ENCODE measurements around the gene KMT2A.

The KMT2A gene

GRCh38 chr11:118491041-118491440 lies 54.7 kb downstream of the KMT2A start:
- no peak for DNase-seq

- DNase-seq: no peak
Observed at GRCh38 chr11:118497831-118498230, 61.5 kb downstream of the KMT2A start.

- no peak for DNase-seq
Observed at GRCh38 chr11:118503216-118503615, 66.9 kb downstream of the KMT2A start.

DNA sequence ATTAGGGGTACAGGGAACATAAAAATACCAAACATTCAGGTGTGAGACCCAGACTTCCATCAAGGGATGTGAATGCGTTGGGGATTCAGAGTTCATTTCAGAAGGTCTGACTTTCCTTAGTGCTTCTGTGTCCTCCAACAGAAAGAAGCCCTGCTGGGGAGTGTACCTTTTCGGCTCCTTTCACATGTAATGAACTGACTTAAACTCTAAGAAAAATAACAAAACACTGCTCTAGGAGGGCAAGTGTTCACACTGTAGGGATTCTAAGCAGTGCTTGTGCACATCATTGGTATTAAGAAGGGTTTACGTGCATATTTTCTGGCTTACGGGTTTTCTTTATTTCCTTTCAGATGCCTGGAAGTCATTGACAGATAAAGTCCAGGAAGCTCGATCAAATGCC lies 75.3 kb downstream of the KMT2A start:
- no peak for DNase-seq

DNA sequence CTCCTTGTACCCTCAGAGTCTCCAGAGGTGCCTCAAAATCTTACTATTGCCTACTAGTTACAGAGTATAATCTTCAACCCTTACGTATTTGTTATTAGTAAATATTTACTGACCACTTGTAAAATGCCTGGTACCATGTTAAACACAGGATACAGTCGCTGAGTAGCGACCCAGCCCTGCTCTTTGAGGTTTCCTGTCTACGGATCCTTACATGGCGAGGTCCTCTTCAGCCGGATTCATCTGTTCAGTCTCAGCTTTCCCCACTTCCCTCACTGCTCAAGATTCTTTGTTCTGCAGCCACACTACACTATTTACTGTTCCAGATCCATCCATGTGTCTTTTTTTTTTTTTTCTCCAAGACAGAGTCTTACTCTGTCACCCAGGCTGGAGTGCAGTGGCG lies 77.8 kb downstream of the KMT2A start:
- no peak for DNase-seq

DNA sequence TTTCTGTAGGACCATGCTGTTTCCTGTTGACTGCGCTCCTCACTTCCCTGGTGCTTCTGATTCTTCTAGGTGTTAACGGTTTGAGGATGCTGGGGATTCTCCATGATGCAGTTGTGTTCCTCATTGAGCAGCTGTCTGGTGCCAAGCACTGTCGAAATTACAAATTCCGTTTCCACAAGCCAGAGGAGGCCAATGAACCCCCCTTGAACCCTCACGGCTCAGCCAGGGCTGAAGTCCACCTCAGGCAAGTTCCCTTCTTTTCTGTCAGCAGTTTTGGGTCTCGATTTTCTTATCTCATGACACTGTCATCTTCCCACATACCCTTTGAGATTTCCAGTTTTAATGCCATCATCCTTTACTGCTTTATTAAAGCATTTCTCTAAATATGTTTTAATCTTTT lies 83.3 kb downstream of the KMT2A start:
- DNase-seq: no peak

GRCh38 chr11:118521892-118522311 lies 85.6 kb downstream of the KMT2A start:
- no peak for DNase-seq

DNA sequence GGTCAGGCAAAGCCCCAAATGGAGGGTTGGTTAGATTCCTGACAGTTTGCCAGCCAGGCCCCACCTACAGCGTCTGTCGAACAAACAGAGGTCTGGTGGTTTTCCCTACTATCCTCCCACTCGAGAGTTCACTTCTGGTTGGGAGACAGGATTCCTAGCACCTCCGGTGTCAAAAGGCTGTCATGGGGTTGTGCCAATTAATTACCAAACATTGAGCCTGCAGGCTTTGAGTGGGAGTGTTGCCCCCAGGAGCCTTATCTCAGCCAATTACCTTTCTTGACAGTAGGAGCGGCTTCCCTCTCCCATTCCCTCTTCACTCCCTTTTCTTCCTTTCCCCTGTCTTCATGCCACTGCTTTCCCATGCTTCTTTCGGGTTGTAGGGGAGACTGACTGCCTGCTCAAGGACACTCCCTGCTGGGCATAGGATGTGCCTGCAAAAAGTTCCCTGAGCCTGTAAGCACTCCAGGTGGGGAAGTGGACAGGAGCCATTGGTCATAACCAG lies 86.3 kb downstream of the KMT2A start:
- no peak for DNase-seq

DNA sequence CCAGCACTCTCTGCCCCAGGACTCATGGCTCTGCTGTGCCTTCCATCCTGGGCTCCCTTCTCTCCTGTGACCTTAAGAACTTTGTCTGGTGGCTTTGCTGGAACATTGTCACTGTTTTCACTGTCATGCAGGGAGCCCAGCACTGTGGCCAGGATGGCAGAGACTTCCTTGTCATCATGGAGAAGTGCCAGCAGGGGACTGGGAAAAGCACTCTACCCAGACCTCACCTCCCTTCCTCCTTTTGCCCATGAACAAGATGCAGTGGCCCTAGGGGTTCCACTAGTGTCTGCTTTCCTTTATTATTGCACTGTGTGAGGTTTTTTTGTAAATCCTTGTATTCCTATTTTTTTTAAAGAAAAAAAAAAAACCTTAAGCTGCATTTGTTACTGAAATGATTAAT lies 88.1 kb downstream of the KMT2A start:
- no peak for DNase-seq

- DNase-seq: no peak
Observed at GRCh38 chr11:118524757-118525470, 88.6 kb downstream of the KMT2A start.

GRCh38 chr11:118526688-118527087 lies 90.4 kb downstream of the KMT2A start:
- DNase-seq: no peak

- DNase-seq: no peak
Observed at GRCh38 chr11:118527109-118527508, 90.8 kb downstream of the KMT2A start, which contains the start of gene TTC36. Gene TTC36 (plus strand): TSS chr11:118527474. CDS start chr11:118527495, 21 bp downstream.

DNA sequence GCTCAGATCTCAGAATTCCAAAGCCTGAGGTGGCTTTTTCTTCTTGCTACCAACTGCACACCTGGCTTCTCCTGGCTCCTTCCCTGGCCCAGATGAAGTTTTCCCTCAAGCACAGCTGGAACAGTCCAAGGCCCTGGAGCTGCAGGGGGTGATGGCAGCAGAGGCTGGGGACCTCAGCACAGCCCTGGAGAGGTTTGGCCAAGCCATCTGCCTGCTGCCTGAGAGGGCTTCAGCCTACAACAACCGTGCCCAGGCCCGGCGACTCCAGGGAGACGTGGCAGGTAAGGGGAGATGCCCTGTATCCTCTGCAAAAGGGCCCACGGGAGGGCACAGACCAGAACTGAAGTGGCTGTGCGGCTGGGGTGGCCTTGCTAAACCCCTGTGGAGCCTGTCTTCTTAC lies 92.2 kb downstream of the KMT2A start:
- DNase-seq: no peak

- no peak for DNase-seq
Observed at GRCh38 chr11:118529584-118530175, 93.4 kb downstream of the KMT2A start.

DNA sequence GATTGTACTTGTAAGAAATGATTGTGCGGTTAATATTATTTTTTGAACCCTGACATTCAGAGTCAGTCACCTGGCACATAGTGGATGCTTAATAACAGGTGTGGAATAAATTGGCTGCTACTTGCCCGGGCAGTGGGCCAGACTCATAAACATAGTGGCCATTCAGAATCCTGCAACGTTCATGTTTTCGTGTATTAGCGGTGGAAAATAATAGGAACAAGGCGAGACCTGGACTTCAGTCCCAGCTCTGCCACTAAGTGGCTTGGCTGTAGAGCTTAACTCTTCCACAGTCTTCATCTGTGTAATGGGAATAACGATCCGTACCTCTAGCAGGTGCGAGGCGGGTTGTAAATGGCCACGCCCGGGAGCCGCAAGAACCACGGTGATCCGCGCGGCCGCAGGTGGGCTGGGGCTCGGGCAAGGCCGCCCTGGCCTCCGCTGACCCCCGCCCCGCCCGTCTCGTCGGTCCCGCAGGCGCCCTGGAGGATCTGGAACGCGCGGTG lies 93.9 kb downstream of the KMT2A start:
- no peak for DNase-seq

DNA sequence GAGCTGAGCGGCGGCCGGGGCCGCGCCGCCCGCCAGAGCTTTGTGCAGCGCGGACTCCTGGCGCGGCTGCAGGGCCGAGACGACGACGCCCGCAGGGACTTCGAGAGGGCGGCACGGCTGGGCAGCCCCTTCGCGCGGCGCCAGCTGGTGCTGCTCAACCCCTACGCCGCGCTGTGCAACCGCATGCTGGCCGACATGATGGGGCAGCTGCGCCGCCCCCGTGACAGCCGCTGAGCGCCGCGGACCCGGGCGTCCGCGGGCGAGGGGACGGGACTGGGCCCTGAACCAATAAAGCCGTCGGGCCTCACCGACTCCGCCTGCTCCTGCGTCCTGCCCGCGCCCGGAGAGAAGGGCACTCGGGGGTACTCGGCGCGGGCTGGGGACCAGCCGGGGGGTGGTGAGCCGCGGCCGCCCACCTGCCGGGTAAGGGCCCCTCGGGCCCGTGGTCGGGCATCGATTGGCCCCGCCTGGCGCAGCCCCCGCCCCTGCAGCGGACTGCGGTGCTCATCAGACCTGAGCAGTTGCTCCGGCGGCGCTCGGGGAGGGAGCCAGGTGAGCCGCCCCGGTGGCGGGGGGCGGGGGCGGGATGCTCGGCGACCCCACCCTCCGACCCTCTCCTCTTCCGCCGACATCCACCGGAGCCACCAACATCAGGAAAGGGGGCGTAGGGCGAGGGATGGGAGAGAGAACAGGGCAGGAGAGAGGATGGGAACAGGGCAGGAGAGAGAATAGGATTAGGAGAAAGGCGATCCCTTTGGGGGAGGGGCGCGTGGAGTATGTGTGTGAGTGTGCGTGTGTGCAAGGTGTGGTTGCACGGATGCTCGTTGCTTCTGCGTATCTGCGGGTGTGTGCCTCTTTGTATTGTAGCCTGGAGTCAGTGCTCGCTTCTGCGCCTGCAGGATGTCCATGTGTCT lies 94.6 kb downstream of the KMT2A start, which contains the start of gene TMEM25:
Gene TMEM25, plus strand, starts transcription at position 510 of the 914 bp plus-strand sequence. CDS start 610 bp downstream, outside the sequence.
- DNase-seq: peak; percentile 76

DNA sequence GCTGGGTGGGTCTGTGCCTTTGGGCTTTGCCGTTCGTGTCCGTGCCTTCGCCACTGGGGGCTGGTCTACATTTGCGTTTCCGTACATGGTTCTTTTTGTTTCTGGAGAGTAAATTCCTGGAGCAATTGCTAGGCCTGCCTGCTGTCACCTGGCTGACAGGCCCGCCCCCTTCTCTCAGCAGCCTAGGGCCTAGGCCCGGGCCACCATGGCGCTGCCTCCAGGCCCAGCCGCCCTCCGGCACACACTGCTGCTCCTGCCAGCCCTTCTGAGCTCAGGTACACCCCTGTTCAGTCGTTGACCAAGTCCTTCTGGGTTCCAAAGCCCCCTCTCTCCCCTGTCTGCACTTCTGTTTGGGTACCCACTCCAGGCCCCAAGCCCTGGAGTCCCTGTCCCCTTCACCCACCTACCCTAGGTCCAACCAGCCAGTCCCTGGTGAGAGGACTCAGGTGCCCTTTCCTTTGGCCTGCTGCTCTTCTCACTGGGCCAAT lies 95.3 kb downstream of the KMT2A start:
- no peak for DNase-seq

- DNase-seq: no peak
Observed at GRCh38 chr11:118532091-118532490, 95.8 kb downstream of the KMT2A start.

DNA sequence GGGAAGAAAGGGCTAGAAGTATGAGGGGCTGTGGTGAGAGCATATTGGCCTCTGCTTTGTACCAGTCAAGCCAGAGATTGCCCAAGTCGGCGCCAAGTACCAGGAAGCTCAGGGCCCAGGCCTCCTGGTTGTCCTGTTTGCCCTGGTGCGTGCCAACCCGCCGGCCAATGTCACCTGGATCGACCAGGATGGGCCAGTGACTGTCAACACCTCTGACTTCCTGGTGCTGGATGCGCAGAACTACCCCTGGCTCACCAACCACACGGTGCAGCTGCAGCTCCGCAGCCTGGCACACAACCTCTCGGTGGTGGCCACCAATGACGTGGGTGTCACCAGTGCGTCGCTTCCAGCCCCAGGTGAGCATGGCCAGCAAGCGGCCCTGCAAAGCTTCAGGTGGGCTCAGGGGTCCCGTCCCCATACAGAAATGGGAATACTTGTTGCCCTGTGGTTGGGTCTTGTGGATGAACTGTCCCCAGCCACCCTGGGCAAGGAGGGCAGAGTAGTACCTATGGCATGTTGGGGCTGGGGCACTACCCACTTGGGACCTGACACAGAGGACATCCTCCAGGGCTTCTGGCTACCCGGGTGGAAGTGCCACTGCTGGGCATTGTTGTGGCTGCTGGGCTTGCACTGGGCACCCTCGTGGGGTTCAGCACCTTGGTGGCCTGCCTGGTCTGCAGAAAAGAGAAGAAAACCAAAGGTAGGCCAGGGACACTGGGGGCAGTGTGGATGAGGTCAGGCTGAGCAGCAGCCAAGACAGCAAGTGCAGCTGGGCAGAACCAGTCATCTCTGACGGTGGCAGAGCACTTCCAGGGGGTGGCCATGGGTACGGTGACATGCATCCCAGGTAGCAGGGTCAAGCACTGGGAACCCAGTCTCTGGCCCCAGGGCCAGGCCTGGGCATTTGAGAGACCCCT lies 96.8 kb downstream of the KMT2A start:
- no peak for DNase-seq

- no peak for DNase-seq
Observed at GRCh38 chr11:118533769-118534729, 97.8 kb downstream of the KMT2A start.

DNA sequence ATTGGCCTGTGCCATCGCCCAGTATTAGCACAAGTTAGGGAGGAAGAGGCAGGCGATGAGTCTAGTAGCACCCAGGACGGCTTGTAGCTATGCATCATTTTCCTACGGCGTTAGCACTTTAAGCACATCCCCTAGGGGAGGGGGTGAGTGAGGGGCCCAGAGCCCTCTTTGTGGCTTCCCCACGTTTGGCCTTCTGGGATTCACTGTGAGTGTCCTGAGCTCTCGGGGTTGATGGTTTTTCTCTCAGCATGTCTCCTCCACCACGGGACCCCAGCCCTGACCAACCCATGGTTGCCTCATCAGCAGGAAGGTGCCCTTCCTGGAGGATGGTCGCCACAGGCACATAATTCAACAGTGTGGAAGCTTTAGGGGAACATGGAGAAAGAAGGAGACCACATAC lies 99.0 kb downstream of the KMT2A start:
- DNase-seq: no peak

Measured in stimulated activated CD4-positive, alpha-beta T cell treated with anti-CD3 and anti-CD28 coated beads, Interleukin-12 subunit alpha, Interleukin-12 subunit beta, amount 100 ng/mL, for 4 hours (primary cell).